Measurements from ENCODE around the gene SLC38A4. TPM values are rescaled to one million over a fixed set of nuclear protein-coding genes. Genes with fewer than 3 reads are reported as not detected.

The SLC38A4 gene
- polyA plus RNA-seq, 1 experiment, result 7.4 TPM

GRCh38 chr12:46775796-46776195 lies 50.0 kb downstream of the SLC38A4 start:
- H3K36me3 ChIP-seq (ENCODE audit: control insufficient read depth, insufficient read depth, low read length), result no peaks in the 10 kb centered on the region
- ChIA-PET CTCF (interaction anchor here (0.5 to 1.3 kb wide), 2 partner anchors 170 to 944 kb away, joined by 3 read pairs; no protein-coding TSS in a partner anchor), POLR2A (no interaction called here)
- DNase-seq (ENCODE audit: low read depth), result no peak
- H3K4me3 ChIP-seq (ENCODE audit: low read depth, low read length), result no peak overlapping the region
- no peak for TF ChIP-seq CTCF (IDR thresholded peaks at IDR 0.05; ENCODE audit: insufficient read depth, low read depth, low read length)
- H3K27me3 ChIP-seq (ENCODE audit: control insufficient read depth, insufficient read depth, low read length), result no peaks in the 10 kb centered on the region

- no peaks in the 10 kb centered on the region for H3K36me3 ChIP-seq (ENCODE audit: control insufficient read depth, insufficient read depth, low read length)
- H3K4me3 ChIP-seq (ENCODE audit: low read depth, low read length), result no peak overlapping the region
- ChIA-PET CTCF (interaction anchor here (0.6 to 1.3 kb wide), 4 partner anchors 13 to 172 kb away, joined by 3 to 4 read pairs (median 3); no protein-coding TSS in a partner anchor), POLR2A (interaction anchor here (0.7 kb wide), 1 partner anchor 22 kb away, joined by 3 read pairs; no protein-coding TSS in a partner anchor)
- no peak for TF ChIP-seq CTCF (IDR thresholded peaks at IDR 0.05; ENCODE audit: insufficient read depth, low read depth, low read length)
- H3K27me3 ChIP-seq (ENCODE audit: control insufficient read depth, insufficient read depth, low read length), result no peaks in the 10 kb centered on the region
- DNase-seq (ENCODE audit: low read depth), result no peak
These were observed 51.5 kb downstream of the SLC38A4 start for GRCh38 chr12:46774322-46774633.

GRCh38 chr12:46773586-46774321 lies 52.0 kb downstream of the SLC38A4 start:
- no peak overlapping the region for H3K4me3 ChIP-seq (ENCODE audit: low read depth, low read length)
- DNase-seq (ENCODE audit: low read depth), result no peak
- ChIA-PET POLR2A (interaction anchor here (0.7 kb wide), 1 partner anchor 21 kb away, joined by 3 read pairs; no protein-coding TSS in a partner anchor), CTCF (interaction anchor here (0.6 to 0.7 kb wide), 2 partner anchors 37 to 97 kb away, joined by 3 to 4 read pairs; no protein-coding TSS in a partner anchor)
- no peaks in the 10 kb centered on the region for H3K27me3 ChIP-seq (ENCODE audit: control insufficient read depth, insufficient read depth, low read length)
- no peak for TF ChIP-seq CTCF (IDR thresholded peaks at IDR 0.05; ENCODE audit: insufficient read depth, low read depth, low read length)
- H3K36me3 ChIP-seq (ENCODE audit: control insufficient read depth, insufficient read depth, low read length), result no peaks in the 10 kb centered on the region

GRCh38 chr12:46771268-46771827 lies 54.4 kb downstream of the SLC38A4 start:
- ChIA-PET CTCF (interaction anchor here (1.1 to 1.2 kb wide), 2 partner anchors 16 to 162 kb away, joined by 3 read pairs; no protein-coding TSS in a partner anchor), POLR2A (interaction anchor here (0.6 kb wide), 1 partner anchor 165 kb away, joined by 7 read pairs; no protein-coding TSS in a partner anchor)
- H3K36me3 ChIP-seq (ENCODE audit: control insufficient read depth, insufficient read depth, low read length), result no peaks in the 10 kb centered on the region
- no peak overlapping the region for H3K4me3 ChIP-seq (ENCODE audit: low read depth, low read length)
- H3K27me3 ChIP-seq (ENCODE audit: control insufficient read depth, insufficient read depth, low read length), result no peaks in the 10 kb centered on the region
- TF ChIP-seq CTCF (IDR thresholded peaks at IDR 0.05; ENCODE audit: insufficient read depth, low read depth, low read length), result no peak
- DNase-seq (ENCODE audit: low read depth), result no peak

GRCh38 chr12:46770501-46771183 lies 55.2 kb downstream of the SLC38A4 start:
- Histone ChIP-seq H3K27me3 (ENCODE audit: control insufficient read depth, insufficient read depth, low read length) (no peaks in the 10 kb centered on the region), H3K36me3 (ENCODE audit: control insufficient read depth, insufficient read depth, low read length) (no peaks in the 10 kb centered on the region), H3K4me3 (ENCODE audit: low read depth, low read length) (no peak overlapping the region)
- CTCF ChIA-PET, result interaction anchor here (0.8 to 1.2 kb wide), 4 partner anchors 15 to 646 kb away, joined by 3 read pairs; no protein-coding TSS in a partner anchor
- TF ChIP-seq CTCF (IDR thresholded peaks at IDR 0.05; ENCODE audit: insufficient read depth, low read depth, low read length), result no peak
- POLR2A ChIA-PET, result interaction anchor here (0.6 kb wide), 2 partner anchors 166 to 247 kb away, joined by 3 to 7 read pairs; no protein-coding TSS in a partner anchor
- no peak for DNase-seq (ENCODE audit: low read depth)
